Umbilical cord (tissue), 2 donors: ENCODE results near the gene GULP1. TPM values are rescaled to one million over a fixed set of nuclear protein-coding genes. Genes with fewer than 3 reads are reported as not detected.
"Not testable (repeated sequence)": the region's sequence is repeated elsewhere in the genome, so short reads cannot be mapped to it uniquely, and the experiment has no call there.

Experiments
- DNase-seq: peaks from one replicate; pipeline ENCODE4 v3.0.0-alpha.2; 2015; ENCODE audit warnings: low spot score
- total RNA-seq: library from RNA; depleted of rRNA; stranded (reverse); fragments of >200 nt; gene quantifications from one replicate; pipeline ENCODE4 v1.2.3, GENCODE V29; 2014; ENCODE audit warnings: low replicate concordance; ENCODE audit not compliant: insufficient read depth

Gene GULP1
- total RNA-seq, 1 donor from 2014 or later, result 64.3 TPM

- peak; percentile 91 for DNase-seq
Measured at GRCh38 chr2:188292348-188293239, 920 bp downstream of the GULP1 start.

GRCh38 chr2:188293601-188294351 lies 2.1 kb downstream of the GULP1 start:
- DNase-seq, result peak; percentile 83

GRCh38 chr2:188294352-188294926 lies 2.8 kb downstream of the GULP1 start:
- peak; percentile 57 for DNase-seq

GRCh38 chr2:188295067-188295685 lies 3.5 kb downstream of the GULP1 start:
- no peak for DNase-seq

GRCh38 chr2:188297978-188298377 lies 6.3 kb downstream of the GULP1 start:
- DNase-seq, result no peak

GRCh38 chr2:188298937-188299371 lies 7.3 kb downstream of the GULP1 start:
- not testable (repeated sequence) for DNase-seq

- no peak for DNase-seq
Measured at GRCh38 chr2:188303363-188304031, 11.8 kb downstream of the GULP1 start.

GRCh38 chr2:188305271-188305670 lies 13.6 kb downstream of the GULP1 start:
- no peak for DNase-seq

- no peak for DNase-seq
Measured at GRCh38 chr2:188306271-188306670, 14.6 kb downstream of the GULP1 start.

GRCh38 chr2:188307850-188308283 lies 16.2 kb downstream of the GULP1 start:
- no peak for DNase-seq

GRCh38 chr2:188308483-188308882 lies 16.8 kb downstream of the GULP1 start:
- DNase-seq, result peak; percentile 50

- no peak for DNase-seq
Measured at GRCh38 chr2:188309364-188309763, 17.7 kb downstream of the GULP1 start.

GRCh38 chr2:188314314-188315054 lies 22.8 kb downstream of the GULP1 start:
- DNase-seq, result no peak

GRCh38 chr2:188315750-188316149 lies 24.1 kb downstream of the GULP1 start:
- no peak for DNase-seq

GRCh38 chr2:188316342-188316741 lies 24.7 kb downstream of the GULP1 start:
- no peak for DNase-seq

GRCh38 chr2:188316791-188317423 lies 25.2 kb downstream of the GULP1 start:
- DNase-seq, result no peak

- no peak for DNase-seq
Measured at GRCh38 chr2:188318161-188318749, 26.6 kb downstream of the GULP1 start.

GRCh38 chr2:188319838-188320237 lies 28.2 kb downstream of the GULP1 start:
- DNase-seq, result no peak

- DNase-seq, result no peak
Measured at GRCh38 chr2:188320861-188321260, 29.2 kb downstream of the GULP1 start.
